ENCODE data around the gene MYZAP. TPM values are rescaled to one million over a fixed set of nuclear protein-coding genes. Genes with fewer than 3 reads are reported as not detected.

MYZAP gene
- polyA plus RNA-seq, 1 of the 3 experiments (the other 2 are of a cell fraction), result 0.07 TPM

DNA sequence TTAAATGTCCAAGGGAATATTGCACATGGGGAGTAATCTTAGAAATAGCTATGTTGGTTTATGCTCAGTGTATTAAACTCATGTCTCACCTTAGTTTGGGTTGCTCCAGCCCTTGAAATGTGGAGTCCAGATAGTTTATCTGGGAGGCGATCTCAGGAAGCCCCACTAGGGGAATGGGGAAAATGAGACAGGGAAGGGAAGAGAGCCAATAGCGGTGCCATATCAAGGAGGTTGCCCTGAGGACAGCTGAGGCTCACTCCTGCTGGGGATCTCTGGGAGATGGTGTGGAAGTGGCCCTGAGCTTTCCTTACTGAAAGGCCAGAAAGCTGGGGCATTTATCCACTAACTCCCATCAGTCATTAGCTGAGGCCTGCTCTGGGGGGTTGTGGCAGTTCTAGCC is 71.6 kb downstream of the MYZAP start:
- Histone ChIP-seq H3K9me2 (no peaks in the 10 kb centered on the region), H3K4me1 (ENCODE audit: control insufficient read depth in 1 of 2, insufficient read depth in 2 of 2, low read depth in 1 of 2, low read length in 1 of 2) (peaks cover 0 to 2% of the 10 kb centered on the region in 2 experiments; a peak in 1 of 4 replicates), H3K36me3 (replicated peaks in 1 of 2; ENCODE audit: control insufficient read depth in 1 of 2, insufficient read depth in 2 of 2, low read length in 1 of 2) (no peaks in the 10 kb centered on the region), H3F3A (replicated peaks; ENCODE audit: insufficient read depth) (no peaks in the 10 kb centered on the region), H3K9me3 (no peaks in the 10 kb centered on the region), H3K4me3 (ENCODE audit: low read depth in 2 of 2, low read length in 1 of 2) (no peak overlapping the region), H3K27ac (ENCODE audit: low read depth in 2 of 2, low read length in 1 of 2) (no peak overlapping the region), H2AFZ (ENCODE audit: low read depth) (no peak overlapping the region), H4K20me1 (ENCODE audit: insufficient read depth) (no peaks in the 10 kb centered on the region), H3K4me2 (no peak overlapping the region), H3K9ac (no peak overlapping the region), H3K27me3 (ENCODE audit: insufficient read depth) (no peaks in the 10 kb centered on the region; the same call in 1 of the 2 replicates), H3K79me2 (ENCODE audit: insufficient read depth) (no peaks in the 10 kb centered on the region)
- TF ChIP-seq, protein P1, sequence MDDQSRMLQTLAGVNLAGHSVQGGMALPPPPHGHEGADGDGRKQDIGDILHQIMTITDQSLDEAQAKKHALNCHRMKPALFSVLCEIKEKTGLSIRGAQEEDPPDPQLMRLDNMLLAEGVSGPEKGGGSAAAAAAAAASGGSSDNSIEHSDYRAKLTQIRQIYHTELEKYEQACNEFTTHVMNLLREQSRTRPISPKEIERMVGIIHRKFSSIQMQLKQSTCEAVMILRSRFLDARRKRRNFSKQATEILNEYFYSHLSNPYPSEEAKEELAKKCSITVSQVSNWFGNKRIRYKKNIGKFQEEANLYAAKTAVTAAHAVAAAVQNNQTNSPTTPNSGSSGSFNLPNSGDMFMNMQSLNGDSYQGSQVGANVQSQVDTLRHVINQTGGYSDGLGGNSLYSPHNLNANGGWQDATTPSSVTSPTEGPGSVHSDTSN (IDR thresholded peaks at IDR 0.05), result no peak
- TF ChIP-seq, protein P2, sequence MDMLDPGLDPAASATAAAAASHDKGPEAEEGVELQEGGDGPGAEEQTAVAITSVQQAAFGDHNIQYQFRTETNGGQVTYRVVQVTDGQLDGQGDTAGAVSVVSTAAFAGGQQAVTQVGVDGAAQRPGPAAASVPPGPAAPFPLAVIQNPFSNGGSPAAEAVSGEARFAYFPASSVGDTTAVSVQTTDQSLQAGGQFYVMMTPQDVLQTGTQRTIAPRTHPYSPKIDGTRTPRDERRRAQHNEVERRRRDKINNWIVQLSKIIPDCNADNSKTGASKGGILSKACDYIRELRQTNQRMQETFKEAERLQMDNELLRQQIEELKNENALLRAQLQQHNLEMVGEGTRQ (IDR thresholded peaks at IDR 0.05; ENCODE audit: borderline replicate concordance, low read depth, low read length), result no peak
- ChIA-PET POLR2A (no interaction called here), CTCF (interaction anchor here (1.1 to 2.7 kb wide), 6 partner anchors 10 to 408 kb away, joined by 3 to 9 read pairs (median 3); partner anchors contain the start of gene POLR2M)
- no peak for DNase-seq
- 88% methylated on average over 2 of the region's 2 CpGs for WGBS (ENCODE audit: low lambda C conversion rate)

DNA sequence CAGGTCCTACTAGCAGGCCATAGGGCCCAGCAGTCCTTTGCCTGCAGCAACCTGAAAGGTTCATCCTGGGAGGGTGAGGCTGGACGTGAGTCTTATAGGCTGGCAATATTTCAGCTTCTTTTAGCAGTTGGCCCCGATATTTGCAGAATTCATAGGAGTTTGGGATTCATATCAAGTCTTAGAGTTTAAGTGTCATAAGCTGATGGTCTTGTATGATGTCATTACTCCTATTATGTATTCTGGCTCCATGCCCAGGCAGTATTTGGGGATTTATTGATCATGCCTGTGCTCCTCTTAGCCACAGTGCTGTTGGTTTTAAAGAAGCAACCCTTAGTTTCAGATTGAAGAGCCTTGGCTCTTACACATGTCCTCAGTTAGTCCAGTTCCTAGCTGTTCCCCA is 73.5 kb downstream of the MYZAP start:
- no peak overlapping the region for H3K9ac ChIP-seq
- no peaks in the 10 kb centered on the region for H3K9me2 ChIP-seq
- H3K4me3 ChIP-seq (ENCODE audit: low read depth in 2 of 2, low read length in 1 of 2), result no peak overlapping the region
- no peaks in the 10 kb centered on the region for H3F3A ChIP-seq (replicated peaks; ENCODE audit: insufficient read depth)
- CTCF ChIA-PET, result interaction anchor here (0.9 to 2.7 kb wide), 8 partner anchors 9 to 406 kb away, joined by 3 to 11 read pairs (median 6); no protein-coding TSS in a partner anchor
- TF ChIP-seq RAD21 (IDR thresholded peaks at IDR 0.05; ENCODE audit: low read length) (no peak), ELF1 (IDR thresholded peaks at IDR 0.05) (no peak), FOSL2 (IDR thresholded peaks at IDR 0.05; ENCODE audit: borderline replicate concordance, low read depth) (no peak), NFIC (IDR thresholded peaks at IDR 0.05; ENCODE audit: borderline replicate concordance) (no peak), NRF1 (IDR thresholded peaks at IDR 0.05; ENCODE audit: low read depth, low read length) (no peak), CHD2 (IDR thresholded peaks at IDR 0.05; ENCODE audit: low read length, partially characterized antibody) (no peak), GATA2 (CRISPR knock-in tag; IDR thresholded peaks at IDR 0.05) (no peak), MXI1 (IDR thresholded peaks at IDR 0.05; ENCODE audit: low read depth, low read length) (no peak), SMC3 (IDR thresholded peaks at IDR 0.05; ENCODE audit: low read depth, low read length) (no peak), YY1 (IDR thresholded peaks at IDR 0.05; ENCODE audit: low read depth) (no peak), FOXJ3 (CRISPR knock-in tag; IDR thresholded peaks at IDR 0.05) (no peak), EZH2phosphoT487 (IDR thresholded peaks at IDR 0.05; ENCODE audit: borderline replicate concordance, low read depth) (no peak), RFX5 (IDR thresholded peaks at IDR 0.05; ENCODE audit: low read length) (no peak), TAF1 (IDR thresholded peaks at IDR 0.05; ENCODE audit: borderline replicate concordance, low read depth, low read length) (no peak), RXRA (IDR thresholded peaks at IDR 0.05; ENCODE audit: borderline replicate concordance, low read depth) (no peak), RCOR1 (IDR thresholded peaks at IDR 0.05; ENCODE audit: low read length) (no peak), POLR2AphosphoS5 (IDR thresholded peaks at IDR 0.05; ENCODE audit: low read depth, low read length) (no peak)
- TF ChIP-seq, protein P3, sequence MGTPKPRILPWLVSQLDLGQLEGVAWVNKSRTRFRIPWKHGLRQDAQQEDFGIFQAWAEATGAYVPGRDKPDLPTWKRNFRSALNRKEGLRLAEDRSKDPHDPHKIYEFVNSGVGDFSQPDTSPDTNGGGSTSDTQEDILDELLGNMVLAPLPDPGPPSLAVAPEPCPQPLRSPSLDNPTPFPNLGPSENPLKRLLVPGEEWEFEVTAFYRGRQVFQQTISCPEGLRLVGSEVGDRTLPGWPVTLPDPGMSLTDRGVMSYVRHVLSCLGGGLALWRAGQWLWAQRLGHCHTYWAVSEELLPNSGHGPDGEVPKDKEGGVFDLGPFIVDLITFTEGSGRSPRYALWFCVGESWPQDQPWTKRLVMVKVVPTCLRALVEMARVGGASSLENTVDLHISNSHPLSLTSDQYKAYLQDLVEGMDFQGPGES (IDR thresholded peaks at IDR 0.05; ENCODE audit: low read depth, low read length), result no peak
- TF ChIP-seq, protein P4, sequence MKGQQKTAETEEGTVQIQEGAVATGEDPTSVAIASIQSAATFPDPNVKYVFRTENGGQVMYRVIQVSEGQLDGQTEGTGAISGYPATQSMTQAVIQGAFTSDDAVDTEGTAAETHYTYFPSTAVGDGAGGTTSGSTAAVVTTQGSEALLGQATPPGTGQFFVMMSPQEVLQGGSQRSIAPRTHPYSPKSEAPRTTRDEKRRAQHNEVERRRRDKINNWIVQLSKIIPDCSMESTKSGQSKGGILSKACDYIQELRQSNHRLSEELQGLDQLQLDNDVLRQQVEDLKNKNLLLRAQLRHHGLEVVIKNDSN (IDR thresholded peaks at IDR 0.05; ENCODE audit: borderline replicate concordance, low read depth), result no peak
- TF ChIP-seq, protein P5, sequence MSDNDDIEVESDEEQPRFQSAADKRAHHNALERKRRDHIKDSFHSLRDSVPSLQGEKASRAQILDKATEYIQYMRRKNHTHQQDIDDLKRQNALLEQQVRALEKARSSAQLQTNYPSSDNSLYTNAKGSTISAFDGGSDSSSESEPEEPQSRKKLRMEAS (IDR thresholded peaks at IDR 0.05; ENCODE audit: low read depth), result no peak
- H3K4me1 ChIP-seq (ENCODE audit: control insufficient read depth in 1 of 2, insufficient read depth in 2 of 2, low read depth in 1 of 2, low read length in 1 of 2), result peaks cover 0 to 2% of the 10 kb centered on the region in 2 experiments; a peak in 1 of 4 replicates
- no peak for DNase-seq
- H3K9me3 ChIP-seq, result no peaks in the 10 kb centered on the region; the same call in 1 of the 2 replicates
- no peaks in the 10 kb centered on the region; the same call in 1 of the 2 replicates for H3K27me3 ChIP-seq (ENCODE audit: insufficient read depth)
- H3K79me2 ChIP-seq (ENCODE audit: insufficient read depth), result no peaks in the 10 kb centered on the region
- WGBS (ENCODE audit: low lambda C conversion rate), result 60% methylated on average over 2 of the region's 2 CpGs
- POLR2A ChIA-PET, result no interaction called here
- H3K4me2 ChIP-seq, result no peak overlapping the region
- H4K20me1 ChIP-seq (ENCODE audit: insufficient read depth), result no peaks in the 10 kb centered on the region
- H2AFZ ChIP-seq (ENCODE audit: low read depth), result no peak overlapping the region
- H3K27ac ChIP-seq (ENCODE audit: low read depth in 2 of 2, low read length in 1 of 2), result no peak overlapping the region
- no peaks in the 10 kb centered on the region for H3K36me3 ChIP-seq (replicated peaks in 1 of 2; ENCODE audit: control insufficient read depth in 1 of 2, insufficient read depth in 2 of 2, low read length in 1 of 2)

All from SK-N-SH (cell line).